ENCODE measurements around the gene CHDH.

CHDH gene

DNA sequence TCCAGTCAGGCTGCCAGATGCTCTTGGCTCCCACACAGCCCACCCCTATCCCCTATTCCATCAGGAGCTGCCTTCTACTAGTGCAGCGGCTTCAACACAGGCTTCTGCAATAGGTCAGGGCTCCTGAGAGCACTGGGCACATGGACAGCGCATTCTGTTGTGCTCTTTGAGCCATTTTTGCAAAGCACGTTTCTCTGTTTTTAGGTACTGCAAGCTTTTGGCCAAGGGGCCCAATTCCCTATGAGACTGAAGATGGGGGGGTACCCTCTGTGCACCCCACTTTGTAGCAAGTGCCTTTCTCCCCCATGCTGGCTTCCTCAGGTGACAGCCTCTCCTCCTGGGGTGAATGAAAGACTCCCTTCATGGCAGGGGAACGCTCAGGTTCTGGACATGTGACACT lies 31.2 kb downstream of the CHDH start:
- no peaks in the 10 kb centered on the region for H3K4me1 Mint-ChIP-seq
- ATAC-seq (ENCODE audit: low read depth): no peak
- no peaks in the 10 kb centered on the region for H3K9me3 Mint-ChIP-seq
- no peaks in the 10 kb centered on the region for H3K27me3 Mint-ChIP-seq
- no peak for DNase-seq (ENCODE audit: low spot score in 2 of 2)
- H3K27ac Mint-ChIP-seq: no peak overlapping the region
- no peaks in the 10 kb centered on the region for H3K36me3 Mint-ChIP-seq
- H3K4me3 Mint-ChIP-seq: no peak overlapping the region

DNA sequence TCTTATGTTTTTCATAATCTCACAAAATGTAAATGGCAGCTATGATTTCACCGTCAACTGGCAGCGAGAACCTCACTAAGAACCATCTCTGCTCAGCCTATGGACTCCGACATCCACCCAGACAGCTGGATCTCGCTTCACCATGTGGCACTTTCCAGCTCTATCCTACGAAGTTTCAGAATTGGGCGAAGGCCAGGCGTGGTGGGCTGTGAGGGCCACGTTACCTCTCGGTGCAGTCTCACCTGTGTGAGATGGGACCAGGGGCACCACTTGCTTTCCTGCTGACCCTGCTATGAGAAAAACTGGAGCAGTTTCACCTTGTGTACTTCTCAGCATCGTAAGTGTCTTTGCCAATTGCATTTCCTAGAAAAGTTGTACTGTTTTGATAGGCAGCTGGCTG lies 32.3 kb downstream of the CHDH start:
- no peaks in the 10 kb centered on the region for H3K4me1 Mint-ChIP-seq
- no peak overlapping the region for H3K4me3 Mint-ChIP-seq
- H3K27me3 Mint-ChIP-seq: no peaks in the 10 kb centered on the region
- H3K9me3 Mint-ChIP-seq: no peaks in the 10 kb centered on the region
- no peak for ATAC-seq (ENCODE audit: low read depth)
- no peaks in the 10 kb centered on the region for H3K36me3 Mint-ChIP-seq
- H3K27ac Mint-ChIP-seq: no peak overlapping the region
- no peak for DNase-seq (ENCODE audit: low spot score in 2 of 2)

DNA sequence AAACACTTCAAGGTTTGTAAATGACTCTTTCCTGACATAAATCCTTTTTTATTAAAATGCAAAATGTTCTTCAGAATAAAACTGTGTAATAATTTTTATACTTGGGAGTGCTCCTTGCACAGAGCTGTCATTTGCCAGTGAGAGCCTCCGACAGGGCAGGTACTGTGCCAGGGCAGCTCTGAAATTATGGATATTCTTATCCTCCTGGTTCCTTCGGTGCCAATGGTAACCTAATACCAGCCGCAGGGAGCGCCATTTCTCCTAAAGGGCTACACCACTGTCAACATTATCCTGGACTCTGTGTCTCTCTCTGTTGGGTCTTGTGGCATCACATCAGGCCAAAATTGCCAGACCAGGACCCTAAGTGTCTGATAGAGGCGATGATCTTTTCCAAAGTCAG lies 33.0 kb downstream of the CHDH start:
- DNase-seq (ENCODE audit: low spot score in 2 of 2) (no peak), ATAC-seq (ENCODE audit: low read depth) (no peak)
- Mint-ChIP-seq H3K4me1 (no peaks in the 10 kb centered on the region), H3K9me3 (no peaks in the 10 kb centered on the region), H3K27me3 (no peaks in the 10 kb centered on the region), H3K36me3 (no peaks in the 10 kb centered on the region), H3K27ac (no peak overlapping the region), H3K4me3 (no peak overlapping the region)

DNA sequence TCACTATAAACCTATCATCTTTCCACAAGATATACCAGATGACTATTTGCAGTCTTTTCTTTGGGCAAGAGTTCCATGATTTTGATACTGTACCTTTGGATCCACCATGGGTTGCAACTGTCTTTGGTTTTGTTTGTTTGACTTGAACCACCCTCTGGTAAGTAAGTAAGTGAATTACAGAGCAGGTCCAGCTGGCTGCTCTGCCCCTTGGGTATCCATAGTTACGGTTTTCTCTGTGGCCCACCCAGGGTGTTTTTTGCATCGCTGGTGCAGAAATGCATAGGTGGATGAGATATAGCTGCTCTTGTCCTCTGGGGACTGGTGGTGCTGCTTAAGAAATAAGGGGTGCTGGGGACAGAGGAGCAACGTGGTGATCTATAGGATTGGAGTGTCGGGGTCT lies 33.8 kb downstream of the CHDH start:
- no peaks in the 10 kb centered on the region for H3K36me3 Mint-ChIP-seq
- no peak for ATAC-seq (ENCODE audit: low read depth)
- H3K27me3 Mint-ChIP-seq: no peaks in the 10 kb centered on the region

DNA sequence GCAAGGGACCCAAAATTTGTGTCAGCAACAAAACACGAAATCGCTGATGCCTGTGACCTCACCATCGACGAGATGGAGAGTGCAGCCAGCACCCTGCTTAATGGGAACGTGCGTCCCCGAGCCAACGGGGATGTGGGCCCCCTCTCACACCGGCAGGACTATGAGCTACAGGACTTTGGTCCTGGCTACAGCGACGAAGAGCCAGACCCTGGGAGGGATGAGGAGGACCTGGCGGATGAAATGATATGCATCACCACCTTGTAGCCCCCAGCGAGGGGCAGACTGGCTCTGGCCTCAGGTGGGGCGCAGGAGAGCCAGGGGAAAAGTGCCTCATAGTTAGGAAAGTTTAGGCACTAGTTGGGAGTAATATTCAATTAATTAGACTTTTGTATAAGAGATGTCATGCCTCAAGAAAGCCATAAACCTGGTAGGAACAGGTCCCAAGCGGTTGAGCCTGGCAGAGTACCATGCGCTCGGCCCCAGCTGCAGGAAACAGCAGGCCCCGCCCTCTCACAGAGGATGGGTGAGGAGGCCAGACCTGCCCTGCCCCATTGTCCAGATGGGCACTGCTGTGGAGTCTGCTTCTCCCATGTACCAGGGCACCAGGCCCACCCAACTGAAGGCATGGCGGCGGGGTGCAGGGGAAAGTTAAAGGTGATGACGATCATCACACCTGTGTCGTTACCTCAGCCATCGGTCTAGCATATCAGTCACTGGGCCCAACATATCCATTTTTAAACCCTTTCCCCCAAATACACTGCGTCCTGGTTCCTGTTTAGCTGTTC lies 34.9 kb downstream of the CHDH start:
- peaks cover 3% of the 10 kb centered on the region for H3K27me3 Mint-ChIP-seq
- no peak for ATAC-seq (ENCODE audit: low read depth)

More for the DNA sequence above, 33.8 kb downstream of the CHDH start:
- H3K9me3 Mint-ChIP-seq: no peaks in the 10 kb centered on the region
- no peak overlapping the region for H3K27ac Mint-ChIP-seq
- no peaks in the 10 kb centered on the region for H3K4me1 Mint-ChIP-seq
- H3K4me3 Mint-ChIP-seq: no peak overlapping the region
- DNase-seq (ENCODE audit: low spot score in 2 of 2): no peak

DNA sequence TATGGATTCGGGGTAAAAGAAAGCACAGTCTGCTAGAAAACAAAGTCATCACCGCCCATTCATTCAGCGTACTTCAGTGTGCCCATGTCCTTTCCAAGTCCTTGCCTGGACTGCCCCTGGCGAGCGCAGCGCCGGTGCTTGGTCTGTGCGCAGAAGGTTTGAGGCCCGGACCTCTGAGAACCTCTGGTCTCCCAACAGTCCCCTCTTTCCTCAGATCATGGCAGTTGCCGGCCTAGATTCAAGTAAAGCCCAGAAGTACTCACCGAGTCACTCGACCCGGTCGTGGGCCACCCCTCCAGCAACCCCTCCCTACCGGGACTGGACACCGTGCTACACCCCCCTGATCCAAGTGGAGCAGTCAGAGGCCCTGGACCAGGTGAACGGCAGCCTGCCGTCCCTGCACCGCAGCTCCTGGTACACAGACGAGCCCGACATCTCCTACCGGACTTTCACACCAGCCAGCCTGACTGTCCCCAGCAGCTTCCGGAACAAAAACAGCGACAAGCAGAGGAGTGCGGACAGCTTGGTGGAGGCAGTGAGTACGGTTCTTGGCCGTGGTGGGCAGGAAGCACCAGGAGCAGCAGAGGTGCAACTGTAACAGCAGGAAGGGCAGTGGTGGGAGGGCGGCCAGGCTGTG lies 36.3 kb downstream of the CHDH start:
- ATAC-seq (ENCODE audit: low read depth) (no peak), DNase-seq (ENCODE audit: low spot score in 2 of 2) (no peak)
- H3K4me1 Mint-ChIP-seq: peaks cover 4% of the 10 kb centered on the region
- no peak overlapping the region for H3K4me3 Mint-ChIP-seq
- peaks cover 8% of the 10 kb centered on the region for H3K27me3 Mint-ChIP-seq
- H3K27ac Mint-ChIP-seq: no peak overlapping the region
- no peaks in the 10 kb centered on the region for H3K36me3 Mint-ChIP-seq
- no peaks in the 10 kb centered on the region for H3K9me3 Mint-ChIP-seq

More for the DNA sequence above, 34.9 kb downstream of the CHDH start:
- DNase-seq (ENCODE audit: low spot score in 2 of 2): no peak
- Mint-ChIP-seq H3K4me1 (no peaks in the 10 kb centered on the region), H3K4me3 (no peak overlapping the region), H3K27ac (no peak overlapping the region), H3K9me3 (no peaks in the 10 kb centered on the region), H3K36me3 (no peaks in the 10 kb centered on the region)

DNA sequence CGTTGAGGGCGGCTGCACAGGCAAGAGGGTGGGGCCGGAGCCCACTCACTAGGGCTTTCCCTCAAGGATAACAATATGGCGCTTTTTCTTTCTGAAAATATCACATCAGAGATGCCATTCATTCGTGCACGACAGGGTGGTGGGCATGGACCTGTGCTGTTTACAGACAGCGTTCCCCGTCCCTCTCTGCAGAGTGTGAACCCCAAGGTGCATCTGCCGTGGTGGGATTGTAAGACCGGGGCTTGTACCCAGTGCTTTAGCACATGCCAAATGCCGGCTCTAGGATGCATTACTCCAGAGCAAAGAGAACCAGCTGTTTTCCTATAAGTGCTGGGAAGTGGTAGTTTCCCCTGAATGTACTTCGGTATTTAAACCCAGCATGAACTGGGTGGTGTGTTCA lies 37.0 kb downstream of the CHDH start:
- Mint-ChIP-seq H3K4me3 (no peak overlapping the region), H3K9me3 (no peaks in the 10 kb centered on the region), H3K27me3 (peaks cover 8% of the 10 kb centered on the region), H3K4me1 (peaks cover 4% of the 10 kb centered on the region), H3K36me3 (no peaks in the 10 kb centered on the region), H3K27ac (no peak overlapping the region)
- DNase-seq (ENCODE audit: low spot score in 2 of 2) (no peak), ATAC-seq (ENCODE audit: low read depth) (no peak)

DNA sequence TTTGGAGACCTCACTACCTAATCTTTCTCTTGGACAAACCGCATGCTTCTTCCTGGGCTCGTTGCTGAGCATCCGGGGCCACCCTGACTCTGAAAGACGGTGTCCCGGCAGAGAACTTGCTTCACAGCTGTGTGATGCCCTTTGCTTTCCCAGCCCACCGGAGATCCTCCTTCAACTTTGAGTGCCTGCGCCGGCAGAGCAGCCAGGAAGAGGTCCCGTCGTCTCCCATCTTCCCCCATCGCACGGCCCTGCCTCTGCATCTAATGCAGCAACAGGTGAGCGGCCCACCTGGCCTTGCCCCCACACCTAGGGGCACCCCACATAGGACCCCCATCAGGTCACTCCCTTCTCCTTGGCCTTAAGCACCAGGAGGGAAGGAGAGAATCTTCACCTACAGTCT lies 37.7 kb downstream of the CHDH start:
- no peaks in the 10 kb centered on the region for H3K9me3 Mint-ChIP-seq
- peaks cover 8% of the 10 kb centered on the region for H3K27me3 Mint-ChIP-seq
- H3K27ac Mint-ChIP-seq: no peak overlapping the region
- ATAC-seq (ENCODE audit: low read depth): no peak
- H3K4me3 Mint-ChIP-seq: no peak overlapping the region
- no peak for DNase-seq (ENCODE audit: low spot score in 2 of 2)
- peaks cover 4% of the 10 kb centered on the region for H3K4me1 Mint-ChIP-seq
- no peaks in the 10 kb centered on the region for H3K36me3 Mint-ChIP-seq

DNA sequence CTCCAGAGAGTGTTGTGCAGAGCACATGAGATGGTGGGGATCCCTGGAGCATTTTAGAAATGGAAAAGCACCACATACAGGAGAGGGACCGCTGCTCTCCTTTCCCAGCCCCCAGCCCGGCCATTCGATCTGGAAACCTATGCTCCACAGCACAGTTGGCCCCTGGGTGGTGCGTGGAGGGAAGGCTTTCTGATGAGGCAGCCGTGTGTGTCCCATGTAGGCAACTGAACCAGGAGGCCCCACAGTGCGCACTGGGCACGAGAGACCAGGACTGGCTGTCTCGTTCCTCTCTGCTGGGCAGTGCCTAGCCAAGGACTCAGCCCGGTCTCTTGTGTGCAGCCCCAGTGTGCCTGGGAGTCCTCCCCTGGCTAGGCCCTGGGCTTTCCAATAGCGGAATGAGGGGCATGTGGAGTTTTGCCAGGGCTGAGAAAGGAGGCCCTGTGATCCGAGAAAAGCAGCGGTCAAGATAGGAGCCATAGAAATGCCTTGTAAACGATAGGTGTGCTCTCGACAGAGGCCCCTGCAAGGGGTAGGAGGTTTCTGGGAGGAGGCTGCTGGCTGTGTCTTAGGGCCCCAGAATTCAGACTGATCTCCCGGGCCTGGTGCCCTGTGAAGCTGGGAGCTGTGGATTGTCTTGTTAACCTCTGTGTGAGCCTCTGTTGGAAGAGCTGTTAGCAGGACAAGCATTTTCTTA lies 39.0 kb downstream of the CHDH start:
- H3K9me3 Mint-ChIP-seq: no peaks in the 10 kb centered on the region
- H3K4me1 Mint-ChIP-seq: peaks cover 4% of the 10 kb centered on the region
- no peak overlapping the region for H3K4me3 Mint-ChIP-seq
- no peak overlapping the region for H3K27ac Mint-ChIP-seq
- H3K36me3 Mint-ChIP-seq: no peaks in the 10 kb centered on the region
- ATAC-seq (ENCODE audit: low read depth): no peak
- H3K27me3 Mint-ChIP-seq: peaks cover 8% of the 10 kb centered on the region
- no peak for DNase-seq (ENCODE audit: low spot score in 2 of 2)

DNA sequence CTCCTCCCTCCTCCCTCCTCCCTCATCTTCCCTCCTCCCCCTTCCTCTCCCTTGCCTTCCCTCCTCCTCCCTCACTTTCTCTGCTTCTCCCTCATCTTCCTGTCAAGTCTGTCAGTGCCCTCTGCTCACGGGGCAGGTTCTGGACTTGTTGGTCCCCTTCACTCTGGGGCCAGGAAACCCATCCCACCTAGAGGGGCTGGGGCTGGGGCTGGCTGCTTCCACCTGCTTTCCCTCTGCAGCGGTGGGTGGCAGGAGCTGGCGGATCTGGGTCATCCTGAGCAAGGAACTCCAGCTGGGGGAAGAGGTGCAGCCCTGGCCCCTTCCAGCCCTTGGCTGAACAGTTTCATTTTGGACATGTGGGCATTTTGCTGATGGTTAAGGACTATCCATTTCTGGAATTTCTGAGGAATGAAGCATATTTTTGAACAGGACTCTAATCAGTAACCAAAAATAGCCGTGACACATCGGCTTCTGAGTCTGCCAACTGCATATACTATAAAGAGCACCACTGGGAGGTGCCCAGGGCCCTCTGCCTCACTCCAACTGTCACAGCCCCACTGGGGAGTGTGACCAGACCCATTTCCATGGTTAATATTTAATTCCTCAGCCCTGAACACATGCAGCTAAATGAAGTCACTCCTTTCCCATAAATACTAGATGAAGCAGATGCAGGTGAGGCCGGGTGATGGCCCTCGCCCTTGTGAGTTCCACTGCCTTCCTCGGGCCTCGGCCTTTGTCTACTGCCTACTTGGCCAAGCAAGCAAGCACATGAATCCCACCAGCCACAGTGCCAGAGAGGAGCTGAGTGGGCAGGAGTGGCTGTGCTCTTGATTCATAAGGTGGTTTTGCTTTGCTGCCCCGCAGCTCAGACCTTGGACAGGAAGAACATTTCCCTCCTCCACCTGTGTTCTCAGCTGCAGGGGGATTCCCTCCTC lies 39.8 kb downstream of the CHDH start:
- Mint-ChIP-seq H3K36me3 (no peaks in the 10 kb centered on the region), H3K4me1 (peaks cover 4% of the 10 kb centered on the region), H3K4me3 (no peak overlapping the region), H3K9me3 (no peaks in the 10 kb centered on the region), H3K27ac (no peak overlapping the region), H3K27me3 (peaks cover 8% of the 10 kb centered on the region)
- no peak for DNase-seq (ENCODE audit: low spot score in 2 of 2)
- ATAC-seq (ENCODE audit: low read depth): no peak

DNA sequence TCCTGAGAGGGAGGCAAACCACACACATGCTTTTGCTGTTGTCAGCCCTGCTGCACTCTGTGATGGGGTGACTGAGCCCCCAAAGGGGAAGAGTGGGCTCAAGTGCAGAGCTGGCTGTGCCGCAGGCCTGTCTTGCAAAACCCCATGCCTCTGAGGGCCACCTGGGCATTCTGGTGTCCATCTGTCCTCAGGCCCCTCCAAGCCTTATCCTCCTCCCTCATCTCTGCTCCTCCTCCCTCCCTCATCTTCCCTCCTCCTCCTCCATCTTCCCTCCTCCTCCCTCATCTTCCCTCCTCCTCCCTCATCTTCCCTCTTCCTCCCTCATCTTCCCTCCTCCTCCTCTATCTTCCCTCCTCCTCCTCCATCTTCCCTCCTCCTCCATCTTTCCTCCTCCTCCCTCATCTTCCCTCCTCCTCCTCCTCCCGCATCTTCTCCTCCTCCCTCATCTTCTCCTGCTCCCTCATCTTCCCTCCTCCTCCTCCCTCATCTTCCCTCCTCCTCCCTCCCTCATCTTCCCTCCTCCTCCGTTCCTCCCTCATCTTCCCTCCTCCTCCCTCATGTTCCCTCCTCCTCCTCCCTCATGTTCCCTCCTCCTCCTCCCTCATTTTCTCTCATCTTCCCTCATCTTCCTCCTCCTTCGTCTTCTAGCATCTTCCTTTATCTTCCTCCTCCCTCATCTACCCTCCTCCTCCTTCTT lies 40.6 kb downstream of the CHDH start:
- no peak for ATAC-seq (ENCODE audit: low read depth)
- H3K4me1 Mint-ChIP-seq: peaks cover 4% of the 10 kb centered on the region

DNA sequence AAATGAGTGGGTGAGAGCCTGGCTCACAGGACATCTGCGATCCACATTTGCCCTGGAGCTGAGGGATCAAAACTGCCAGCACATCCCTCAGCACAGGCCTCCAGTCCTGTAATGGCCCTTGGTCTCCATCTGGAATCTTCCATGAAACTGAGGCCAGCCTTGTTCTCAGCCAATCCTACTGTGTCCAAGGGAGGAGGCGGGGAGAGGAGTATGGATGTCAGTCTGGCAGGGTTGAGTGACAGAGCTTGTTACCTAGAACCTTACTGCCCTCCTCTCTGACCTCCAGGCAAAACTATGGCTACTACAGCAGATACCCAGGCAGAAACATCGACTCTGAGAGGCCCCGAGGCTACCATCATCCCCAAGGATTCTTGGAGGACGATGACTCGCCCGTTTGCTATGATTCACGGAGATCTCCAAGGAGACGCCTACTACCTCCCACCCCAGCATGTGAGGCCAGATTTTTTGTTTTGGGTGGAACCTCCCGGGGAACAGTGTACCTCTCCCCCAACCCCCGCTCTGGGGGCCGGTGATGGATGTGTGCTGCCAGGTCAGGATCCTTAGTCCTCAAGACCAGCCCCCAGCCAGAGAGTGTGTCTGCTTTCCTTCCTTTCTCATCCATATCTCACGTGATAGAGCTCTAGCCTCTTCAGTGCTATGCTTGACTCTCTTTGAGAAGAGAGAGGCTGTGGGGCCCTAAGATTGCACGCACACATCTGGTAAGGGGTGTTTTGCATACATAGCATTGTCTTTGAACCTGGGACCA lies 41.3 kb downstream of the CHDH start:
- no peaks in the 10 kb centered on the region for H3K36me3 Mint-ChIP-seq
- no peak overlapping the region for H3K4me3 Mint-ChIP-seq
- DNase-seq (ENCODE audit: low spot score in 2 of 2) (no peak), ATAC-seq (ENCODE audit: low read depth) (no peak)
- H3K27ac Mint-ChIP-seq: no peak overlapping the region
- no peaks in the 10 kb centered on the region for H3K9me3 Mint-ChIP-seq
- peaks cover 4% of the 10 kb centered on the region for H3K4me1 Mint-ChIP-seq
- peaks cover 8% of the 10 kb centered on the region for H3K27me3 Mint-ChIP-seq

More for the DNA sequence above, 40.6 kb downstream of the CHDH start:
- Mint-ChIP-seq H3K36me3 (no peaks in the 10 kb centered on the region), H3K27ac (no peak overlapping the region), H3K27me3 (peaks cover 8% of the 10 kb centered on the region), H3K4me3 (no peak overlapping the region), H3K9me3 (no peaks in the 10 kb centered on the region)
- no peak for DNase-seq (ENCODE audit: low spot score in 2 of 2)
